CD4-positive, CD25-positive, alpha-beta regulatory T cell (primary cell): Measurements from ENCODE around the gene INVS. TPM values are rescaled to one million over a fixed set of nuclear protein-coding genes. Genes with fewer than 3 reads are reported as not detected.
A peak's percentile ranks its signal among the peaks of the same experiment; 100 is the strongest.

Experiments used
- ATAC-seq, 2 donors: fragments of 150-1000 bp; cut with Tn5 transposase; one replicate each; pipeline ENCODE4 v1.10.0; 2021; ENCODE audit warnings: low read depth in 2 of 2, moderate number of reproducible peaks in 2 of 2, moderate library complexity in 1 of 2
- DNase-seq, 3 donors: peaks; one replicate each; pipeline versions ENCODE4 v3.0.0 to v3.0.0-alpha.2; 2012 to 2022; ENCODE audit warnings: mixed read lengths in 1 of 3
- H3K27ac ChIP-seq: one replicate; pipeline ENCODE4 v1.7.0; 2013; ENCODE audit warnings: mild to moderate bottlenecking, low read length; ENCODE audit not compliant: insufficient read depth, poor library complexity, severe bottlenecking
- H3K27me3 ChIP-seq: one replicate; pipeline ENCODE4 v1.7.0; 2013; ENCODE audit warnings: low read length; ENCODE audit not compliant: control insufficient read depth, insufficient read depth
- H3K36me3 ChIP-seq: one replicate; pipeline ENCODE4 v1.7.0; 2013; ENCODE audit warnings: mild to moderate bottlenecking, low read length, moderate library complexity; ENCODE audit not compliant: control insufficient read depth, insufficient read depth
- H3K4me1 ChIP-seq: 2 replicates; pipeline ENCODE4 v1.7.0; 2013; ENCODE audit warnings: mild to moderate bottlenecking, low read length; ENCODE audit not compliant: insufficient read depth, control insufficient read depth, poor library complexity, severe bottlenecking
- H3K4me3 ChIP-seq: one replicate; pipeline ENCODE4 v1.7.0; 2013; ENCODE audit warnings: low read depth, mild to moderate bottlenecking, low read length, moderate library complexity
- H3K9me3 ChIP-seq, 2 experiments: 1 replicate in 1 of 2; 2 replicates in 1 of 2; pipeline ENCODE4 v1.7.0; 2013; ENCODE audit warnings: low read length in 2 of 2, mild to moderate bottlenecking in 1 of 2, moderate library complexity in 1 of 2; ENCODE audit not compliant: control insufficient read depth in 2 of 2
- H3K27ac Mint-ChIP-seq, 3 donors: one replicate each; pipeline ENCODE4 v1.8.0; 2020 to 2022; ENCODE audit warnings: mild to moderate bottlenecking in 3 of 3, mixed read lengths in 3 of 3, moderate library complexity in 2 of 3
- H3K27me3 Mint-ChIP-seq: one replicate; pipeline ENCODE4 v1.8.0; 2022; ENCODE audit warnings: mild to moderate bottlenecking, mixed read lengths
- H3K36me3 Mint-ChIP-seq: one replicate; pipeline ENCODE4 v1.8.0; 2020; ENCODE audit warnings: mixed read lengths
- H3K4me1 Mint-ChIP-seq, 4 donors: one replicate each; pipeline ENCODE4 v1.8.0; 2020 to 2022; ENCODE audit warnings: mixed read lengths in 4 of 4, mild to moderate bottlenecking in 1 of 4
- H3K4me3 Mint-ChIP-seq, 4 donors: one replicate each; pipeline ENCODE4 v1.8.0; 2020 to 2022; ENCODE audit warnings: mild to moderate bottlenecking in 4 of 4, mixed read lengths in 4 of 4, moderate library complexity in 3 of 4
- H3K9me3 Mint-ChIP-seq, 7 donors: one replicate each; pipeline ENCODE4 v1.8.0; 2020 to 2022; ENCODE audit warnings: mixed read lengths in 7 of 7, mild to moderate bottlenecking in 3 of 7, moderate library complexity in 2 of 7
- polyA plus RNA-seq, 4 donors: library from polyadenylated mRNA; unstranded; fragments of 300-500 nt; fragmentation: Illumina TruSeq; gene quantifications; one replicate each; pipeline ENCODE4 v1.2.3, GENCODE V29; 2021
- total RNA-seq: library from RNA; stranded (reverse); gene quantifications from one replicate; pipeline ENCODE4 v1.2.3, GENCODE V29; 2022

Gene INVS
- total and polyA plus RNA-seq, 5 donors from 2014 or later, result 5.7 to 20.5 (median 6.2) TPM

- H3K27me3 ChIP-seq, result no peaks in the 10 kb centered on the region
- H3K9me3 ChIP-seq, result no peaks in the 10 kb centered on the region
- H3K4me3 ChIP-seq, result no peak overlapping the region
- Mint-ChIP-seq H3K4me3 (no peak overlapping the region), H3K9me3 (no peaks in the 10 kb centered on the region), H3K27me3 (no peaks in the 10 kb centered on the region), H3K4me1 (peaks cover 21 to 47% (median 29%) of the 10 kb centered on the region in 4 donors), H3K36me3 (peaks cover 69% of the 10 kb centered on the region), H3K27ac (no peak overlapping the region)
- H3K4me1 ChIP-seq, result no peaks in the 10 kb centered on the region
- DNase-seq, result no peak
- H3K27ac ChIP-seq, result no peak overlapping the region
- H3K36me3 ChIP-seq, result peaks cover 77% of the 10 kb centered on the region
- ATAC-seq, result no peak
Measured at GRCh38 chr9:100307080-100307479, 208.0 kb downstream of the INVS start.

GRCh38 chr9:100308965-100309564, 210.0 kb downstream of the INVS start:
- Histone ChIP-seq H3K9me3 (no peaks in the 10 kb centered on the region), H3K4me1 (no peaks in the 10 kb centered on the region), H3K4me3 (no peak overlapping the region), H3K27me3 (no peaks in the 10 kb centered on the region), H3K27ac (no peak overlapping the region), H3K36me3 (peaks cover 57% of the 10 kb centered on the region)
- Mint-ChIP-seq H3K36me3 (peaks cover 65% of the 10 kb centered on the region), H3K9me3 (no peaks in the 10 kb centered on the region), H3K4me3 (no peak overlapping the region), H3K27me3 (no peaks in the 10 kb centered on the region), H3K27ac (peak overlapping the region; percentile 15 to 42 (median 24)), H3K4me1 (peaks cover 16 to 41% (median 32%) of the 10 kb centered on the region in 4 donors)
- DNase-seq, result no peak
- ATAC-seq, result no peak

GRCh38 chr9:100309992-100310391, 210.9 kb downstream of the INVS start:
- Histone ChIP-seq H3K9me3 (no peaks in the 10 kb centered on the region), H3K27me3 (no peaks in the 10 kb centered on the region), H3K4me3 (no peak overlapping the region), H3K4me1 (no peaks in the 10 kb centered on the region), H3K27ac (no peak overlapping the region), H3K36me3 (peaks cover 53% of the 10 kb centered on the region)
- Mint-ChIP-seq H3K36me3 (peaks cover 68% of the 10 kb centered on the region), H3K27me3 (no peaks in the 10 kb centered on the region), H3K27ac (peak overlapping the region in 1 of 3 donors; percentile 21), H3K4me1 (peaks cover 12 to 38% (median 33%) of the 10 kb centered on the region in 4 donors), H3K4me3 (no peak overlapping the region), H3K9me3 (no peaks in the 10 kb centered on the region)
- ATAC-seq (no peak), DNase-seq (no peak)

GRCh38 chr9:100315561-100315960, 216.5 kb downstream of the INVS start:
- no peak overlapping the region for H3K4me3 Mint-ChIP-seq
- no peaks in the 10 kb centered on the region for H3K27me3 Mint-ChIP-seq
- H3K27ac ChIP-seq, result no peak overlapping the region
- peak overlapping the region; percentile 27 to 40 (median 34) for H3K27ac Mint-ChIP-seq
- peaks cover 21 to 31% (median 30%) of the 10 kb centered on the region in 4 donors for H3K4me1 Mint-ChIP-seq
- H3K4me1 ChIP-seq, result no peaks in the 10 kb centered on the region
- H3K9me3 ChIP-seq, result no peaks in the 10 kb centered on the region
- ATAC-seq (no peak), DNase-seq (no peak)
- H3K9me3 Mint-ChIP-seq, result peaks cover 0 to 1% (median 0%) of the 10 kb centered on the region in 7 donors
- H3K27me3 ChIP-seq, result no peaks in the 10 kb centered on the region
- H3K4me3 ChIP-seq, result no peak overlapping the region
- peaks cover 62% of the 10 kb centered on the region for H3K36me3 Mint-ChIP-seq
- H3K36me3 ChIP-seq, result peaks cover 35% of the 10 kb centered on the region

- Mint-ChIP-seq H3K27ac (peak overlapping the region in 1 of 3 donors; percentile 10), H3K4me3 (no peak overlapping the region), H3K27me3 (no peaks in the 10 kb centered on the region), H3K36me3 (peaks cover 58% of the 10 kb centered on the region), H3K4me1 (peaks cover 21 to 32% (median 28%) of the 10 kb centered on the region in 4 donors), H3K9me3 (peaks cover 0 to 1% (median 0%) of the 10 kb centered on the region in 7 donors)
- DNase-seq, result no peak
- Histone ChIP-seq H3K4me3 (no peak overlapping the region), H3K9me3 (no peaks in the 10 kb centered on the region), H3K4me1 (no peaks in the 10 kb centered on the region), H3K27me3 (no peaks in the 10 kb centered on the region), H3K27ac (no peak overlapping the region), H3K36me3 (peaks cover 32% of the 10 kb centered on the region)
- no peak for ATAC-seq
Measured at GRCh38 chr9:100317706-100318105, 218.7 kb downstream of the INVS start.

GRCh38 chr9:100322954-100323536, 224.0 kb downstream of the INVS start:
- no peak overlapping the region for H3K27ac ChIP-seq
- no peak overlapping the region for H3K4me3 Mint-ChIP-seq
- DNase-seq (peak; percentile 2 to 52 (median 24)), ATAC-seq (no peak)
- peak overlapping the region in 2 of 3 donors; percentile 34 to 42 for H3K27ac Mint-ChIP-seq
- peaks cover 41% of the 10 kb centered on the region for H3K36me3 ChIP-seq
- no peaks in the 10 kb centered on the region for H3K9me3 Mint-ChIP-seq
- peaks cover 41% of the 10 kb centered on the region for H3K36me3 Mint-ChIP-seq
- H3K4me1 Mint-ChIP-seq, result peaks cover 11 to 29% (median 25%) of the 10 kb centered on the region in 4 donors
- H3K4me3 ChIP-seq, result no peak overlapping the region
- H3K4me1 ChIP-seq, result no peaks in the 10 kb centered on the region
- no peaks in the 10 kb centered on the region for H3K27me3 Mint-ChIP-seq
- no peaks in the 10 kb centered on the region for H3K9me3 ChIP-seq
- H3K27me3 ChIP-seq, result no peaks in the 10 kb centered on the region

- Histone ChIP-seq H3K9me3 (no peaks in the 10 kb centered on the region), H3K27me3 (no peaks in the 10 kb centered on the region), H3K27ac (no peak overlapping the region), H3K36me3 (peaks cover 40% of the 10 kb centered on the region), H3K4me1 (no peaks in the 10 kb centered on the region), H3K4me3 (no peak overlapping the region)
- Mint-ChIP-seq H3K36me3 (peaks cover 37% of the 10 kb centered on the region), H3K27me3 (no peaks in the 10 kb centered on the region), H3K4me1 (peaks cover 17 to 34% (median 29%) of the 10 kb centered on the region in 4 donors), H3K9me3 (no peaks in the 10 kb centered on the region), H3K27ac (peak overlapping the region in 1 of 3 donors; percentile 76), H3K4me3 (no peak overlapping the region)
- DNase-seq (peak in 2 of 3 donors; percentile 46 to 57), ATAC-seq (no peak)
Measured at GRCh38 chr9:100324594-100325200, 225.7 kb downstream of the INVS start.
